Subcutaneous adipose tissue (tissue), 4 donors: ENCODE results near the gene CASP8. TPM values are rescaled to one million over a fixed set of nuclear protein-coding genes. Genes with fewer than 3 reads are reported as not detected.

Experiments
- CTCF ChIP-seq: fragments of 450-650 bp; IDR thresholded peaks from one replicate; pipeline ENCODE4 v1.5.1; 2016; ENCODE audit warnings: low read depth, mild to moderate bottlenecking, control low read depth, antibody characterized with exemption, moderate library complexity
- total RNA-seq, 4 donors: library from RNA; depleted of rRNA; stranded (reverse); fragments of >200 nt; gene quantifications; one replicate each; pipeline ENCODE4 v1.1.0, GENCODE V29; 2016

Gene CASP8
- total RNA-seq, 4 donors from 2014 or later, result 17.3 to 34.8 (median 22.7) TPM

DNA sequence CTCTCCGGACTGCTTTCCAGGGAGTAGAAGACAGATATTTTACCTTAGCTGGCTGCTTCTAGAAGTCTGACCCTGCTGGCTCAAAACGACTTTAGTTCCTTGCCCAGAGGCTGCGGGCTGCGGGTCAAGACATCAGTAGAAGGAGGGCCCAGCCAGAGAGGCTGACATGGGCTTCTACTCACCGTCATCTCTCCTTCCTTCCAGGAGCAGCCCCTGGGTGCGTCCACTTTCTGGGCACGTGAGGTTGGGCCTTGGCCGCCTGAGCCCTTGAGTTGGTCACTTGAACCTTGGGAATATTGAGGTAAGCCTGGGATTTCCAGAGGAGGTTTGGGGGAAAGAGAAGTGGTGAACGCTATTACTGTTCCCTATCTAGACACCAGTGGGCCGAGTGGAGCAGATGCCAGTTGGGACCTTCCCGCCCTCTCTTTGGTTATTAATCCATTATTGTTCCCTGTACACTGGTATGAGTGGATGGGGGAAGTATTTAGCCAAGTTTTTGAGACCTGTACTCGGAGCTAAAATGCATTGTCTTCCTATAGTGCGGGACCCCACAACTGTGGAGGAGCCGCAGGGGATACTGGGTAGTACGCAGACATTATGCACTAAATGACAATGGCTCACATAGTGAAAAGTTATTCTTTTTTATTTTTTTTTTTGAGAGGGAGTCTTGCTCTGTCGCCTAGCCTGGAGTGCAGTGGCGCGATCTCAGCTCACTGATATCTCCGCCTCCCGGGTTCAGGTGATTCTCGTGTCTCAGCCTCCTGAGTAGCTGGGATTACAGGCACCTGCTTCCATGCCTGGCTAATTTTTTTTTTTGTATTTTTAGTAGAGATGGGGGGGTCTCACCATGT, 26.3 kb upstream of the CASP8 start:
- no peak for TF ChIP-seq CTCF

- TF ChIP-seq CTCF, result no peak
Observed at GRCh38 chr2:201234663-201235135, 25.6 kb upstream of the CASP8 start.

DNA sequence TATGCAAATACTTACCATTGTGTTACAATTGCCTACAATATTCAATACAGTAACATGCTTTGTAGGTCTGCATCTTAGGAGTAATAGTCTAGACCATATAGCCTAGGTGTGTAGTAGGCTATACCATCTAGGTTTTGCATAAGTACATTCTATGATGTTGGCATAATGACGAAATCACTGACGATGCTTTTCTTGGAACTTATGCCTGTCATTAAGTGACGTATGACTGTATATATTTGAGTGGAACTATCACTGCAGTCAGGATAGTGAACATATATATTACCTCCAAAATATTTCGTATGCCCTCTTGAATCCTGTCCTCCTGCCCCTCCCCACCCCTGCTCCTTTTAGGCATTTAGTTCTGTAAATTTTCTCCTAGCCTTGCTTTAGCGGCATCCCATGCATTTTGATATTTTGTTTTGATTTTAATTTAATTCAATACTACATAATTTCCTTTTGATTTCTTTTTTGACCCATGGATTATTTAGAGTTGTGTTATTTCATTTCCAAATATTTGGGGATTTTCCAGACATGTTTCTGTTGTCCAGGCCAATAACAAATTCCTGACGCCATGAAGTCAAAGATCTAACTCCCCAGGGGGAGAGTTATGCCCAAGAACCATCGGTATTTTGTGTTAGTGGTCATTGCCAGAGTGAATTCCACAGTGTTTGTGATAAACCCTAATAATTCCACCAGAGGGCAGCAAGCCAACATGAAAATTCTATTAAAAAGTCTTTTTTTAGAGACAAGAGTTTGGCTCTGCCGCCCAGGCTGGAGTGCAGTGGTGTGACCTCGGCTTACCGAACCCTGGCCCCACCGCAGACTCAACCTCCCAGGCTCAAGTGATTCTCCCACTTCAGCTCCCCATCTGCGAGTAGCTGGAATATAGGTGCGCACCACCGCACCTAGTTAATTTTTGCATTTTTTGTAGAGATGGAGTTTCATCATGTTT, 24.2 kb upstream of the CASP8 start:
- TF ChIP-seq CTCF, result no peak

DNA sequence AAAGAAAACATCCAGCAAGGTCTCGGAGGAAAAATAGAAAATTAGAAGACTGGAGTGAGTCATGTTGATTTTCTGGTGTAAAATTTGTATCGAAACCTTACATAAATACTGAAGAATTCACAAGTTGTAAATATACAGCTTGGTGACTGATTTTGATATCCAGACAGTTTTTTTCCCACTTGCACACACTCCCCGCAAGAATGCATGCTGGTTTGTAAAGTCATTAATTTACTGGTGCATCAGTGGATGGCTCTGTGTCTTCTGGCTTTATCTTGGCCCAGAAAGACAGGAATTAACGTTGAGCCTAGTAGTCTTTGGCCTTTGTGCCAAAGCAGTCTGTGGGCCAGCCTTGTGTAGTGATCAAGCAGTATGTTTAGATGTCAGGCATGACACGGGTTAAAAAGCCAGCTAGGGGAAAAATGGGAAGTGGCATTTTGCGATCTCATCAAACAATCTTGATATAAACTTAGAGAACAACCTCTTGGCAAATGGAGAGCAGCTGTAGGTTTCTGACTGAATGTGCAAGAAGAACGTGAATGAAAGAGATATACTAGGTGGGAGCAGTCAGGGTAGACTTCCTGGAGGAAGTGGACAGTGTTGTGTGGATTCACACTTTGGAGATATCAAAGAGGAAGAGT, 22.7 kb upstream of the CASP8 start:
- no peak for TF ChIP-seq CTCF

DNA sequence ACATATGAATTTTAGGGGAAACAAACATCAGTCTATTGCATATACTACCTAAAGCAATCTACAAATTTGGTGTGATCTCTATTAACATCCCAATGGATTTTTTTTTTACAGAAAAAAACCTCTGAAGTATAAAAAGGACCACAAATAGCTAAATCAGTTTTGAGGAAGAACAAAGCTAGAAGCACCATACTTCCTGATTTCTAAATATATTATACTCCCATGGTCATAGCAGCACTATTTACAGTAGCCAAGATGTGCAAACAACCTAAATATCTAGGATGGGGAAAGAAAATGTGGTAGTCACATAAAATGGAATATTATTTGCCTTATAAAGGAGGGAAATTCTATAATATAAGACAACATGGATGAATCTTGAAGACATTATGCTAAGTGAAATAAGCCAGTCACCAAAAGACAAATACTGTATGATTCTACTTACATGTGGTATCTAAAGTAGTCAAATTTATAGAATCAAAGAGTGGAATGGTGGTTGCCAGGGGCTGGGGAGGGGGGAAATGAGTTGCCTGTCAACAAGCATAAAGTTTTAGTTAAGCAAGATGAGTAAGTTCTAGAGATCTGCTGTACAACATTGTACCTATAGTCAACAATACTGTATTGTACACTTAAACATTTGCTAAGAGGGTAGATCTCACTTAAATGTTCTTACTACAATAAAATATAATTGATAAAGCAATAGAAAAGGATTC, 17.6 kb upstream of the CASP8 start:
- no peak for TF ChIP-seq CTCF

DNA sequence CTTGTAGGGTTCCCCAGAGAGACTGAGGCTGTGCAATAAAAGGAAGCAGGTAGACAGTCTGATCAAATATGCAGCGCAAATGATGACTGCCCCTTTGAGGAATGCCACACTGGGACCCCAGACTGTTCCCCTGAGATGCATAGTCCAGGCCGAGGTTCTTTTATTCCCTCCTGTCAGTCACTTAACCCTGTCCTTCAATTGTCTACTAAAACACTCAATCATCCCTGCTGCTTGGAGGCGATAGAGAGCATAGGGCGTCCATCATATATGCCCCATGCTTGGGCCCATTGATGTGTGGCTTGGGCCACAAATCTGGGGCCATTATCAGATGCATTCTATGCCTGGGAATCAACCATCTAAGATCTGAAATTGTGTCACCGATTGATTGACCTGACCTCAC, 15.5 kb upstream of the CASP8 start:
- TF ChIP-seq CTCF, result no peak
